Raji (cell line): ENCODE results near the gene MPND.

ENCODE experiments used
- POLR2A ChIP-seq: IDR thresholded peaks from 2 replicates; pipeline ENCODE4 v1.6.1; 2011; ENCODE audit warnings: low read depth, low read length, control low read depth; ENCODE audit not compliant: insufficient read depth

The MPND gene

GRCh38 chr19:4343370-4344307 is at the start of gene MPND:
MPND (plus strand) TSS chr19:4343562; CDS start chr19:4343594, 32 bp downstream.
- peak; percentile 70 for TF ChIP-seq POLR2A

GRCh38 chr19:4294389-4294788 is 49.0 kb upstream of the MPND start:
- TF ChIP-seq POLR2A: no peak

GRCh38 chr19:4295972-4296771 is 47.2 kb upstream of the MPND start:
- TF ChIP-seq POLR2A: no peak

- TF ChIP-seq POLR2A: no peak
These were observed 45.2 kb upstream of the MPND start for GRCh38 chr19:4297901-4298809.

- no peak for TF ChIP-seq POLR2A
These were observed 44.4 kb upstream of the MPND start for GRCh38 chr19:4298810-4299550.

- TF ChIP-seq POLR2A: no peak
These were observed 42.8 kb upstream of the MPND start for GRCh38 chr19:4300589-4300988.

GRCh38 chr19:4301590-4302242 is 41.6 kb upstream of the MPND start:
- no peak for TF ChIP-seq POLR2A

- TF ChIP-seq POLR2A: no peak
These were observed 41.1 kb upstream of the MPND start, which contains the start of gene TMIGD2 for GRCh38 chr19:4302243-4302640. TMIGD2 (minus strand) TSS chr19:4302389; CDS start chr19:4302385, 4 bp downstream.

GRCh38 chr19:4303819-4304537 is 39.4 kb upstream of the MPND start:
- no peak for TF ChIP-seq POLR2A

GRCh38 chr19:4304538-4305256 is 38.7 kb upstream of the MPND start, which contains the start of gene FSD1:
FSD1 (plus strand) TSS chr19:4304598; CDS start chr19:4304747, 149 bp downstream.
- TF ChIP-seq POLR2A: 0 out of 2 replicates have a peak, but pooled peaks have one; percentile 28

- TF ChIP-seq POLR2A: no peak
These were observed 38.1 kb upstream of the MPND start for GRCh38 chr19:4305257-4305612.

GRCh38 chr19:4305659-4306058 is 37.7 kb upstream of the MPND start:
- no peak for TF ChIP-seq POLR2A
